T-helper 1 cell (primary cell): ENCODE data around the gene DMXL2.
"Not testable (repeated sequence)": the region's sequence is repeated elsewhere in the genome, so short reads cannot be mapped to it uniquely, and the experiment has no call there.

Experiments used
- DNase-seq, 5 donors: peaks; one replicate each; pipeline ENCODE4 v3.0.0-alpha.2; 2012 to 2020

DMXL2 gene

GRCh38 chr15:51621936-51622603 is 501 bp downstream of the DMXL2 start:
- peak in 2 of 5 donors; percentile 3 to 34 for DNase-seq

GRCh38 chr15:51621155-51621765 is 1.3 kb downstream of the DMXL2 start:
- no peak for DNase-seq

GRCh38 chr15:51620641-51621040 is 1.9 kb downstream of the DMXL2 start:
- DNase-seq, result no peak

DNA sequence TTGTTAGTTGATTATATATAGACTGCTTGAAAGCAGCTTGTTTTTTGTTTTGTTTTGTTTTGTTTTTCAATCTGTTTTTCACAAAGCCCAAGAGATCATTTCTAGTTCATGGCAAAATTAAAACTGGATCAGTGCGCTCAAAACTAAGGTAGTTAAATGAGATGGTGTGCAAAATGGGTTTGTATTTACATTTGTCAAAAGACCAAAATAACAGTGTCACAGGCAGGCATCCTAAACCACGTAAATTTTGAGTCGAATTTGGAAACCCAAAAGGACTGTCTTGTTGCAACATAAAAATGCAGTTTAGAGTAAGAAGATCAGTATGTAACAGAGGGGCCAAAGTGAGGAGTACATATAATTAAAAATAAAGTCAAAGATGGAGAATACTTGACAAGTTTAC is 2.4 kb downstream of the DMXL2 start:
- DNase-seq, result no peak

DNA sequence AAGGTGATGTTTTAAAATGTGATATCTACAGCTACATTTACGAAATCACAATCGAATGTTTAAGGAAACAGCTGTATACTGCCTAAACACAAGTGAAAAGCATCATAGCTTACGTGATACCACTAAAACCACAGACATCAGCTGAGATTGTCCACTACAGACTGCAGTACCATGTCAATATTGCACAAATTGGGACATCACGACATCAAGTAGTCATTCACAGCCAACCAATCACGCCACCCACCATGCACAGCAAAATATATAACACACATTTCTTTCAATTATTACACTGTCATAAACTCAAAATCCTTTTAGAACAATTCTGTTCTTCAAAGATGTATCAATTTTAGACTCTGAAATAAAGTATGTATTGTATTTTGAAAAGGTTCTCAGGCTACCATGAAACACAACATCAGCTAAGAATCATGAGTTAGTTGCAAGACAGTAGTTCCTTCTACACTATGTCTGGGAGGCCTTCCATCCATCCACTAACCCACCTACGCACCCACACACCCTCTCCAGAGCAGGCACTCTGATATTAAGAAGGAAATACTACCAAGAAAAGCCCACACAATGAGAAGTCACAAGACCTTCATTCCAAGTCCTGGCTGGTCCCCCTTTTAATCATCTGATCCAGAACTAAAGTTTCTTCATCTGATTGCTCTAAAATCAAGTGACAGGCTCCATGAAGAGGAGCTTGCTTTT is 3.1 kb downstream of the DMXL2 start:
- no peak for DNase-seq

DNA sequence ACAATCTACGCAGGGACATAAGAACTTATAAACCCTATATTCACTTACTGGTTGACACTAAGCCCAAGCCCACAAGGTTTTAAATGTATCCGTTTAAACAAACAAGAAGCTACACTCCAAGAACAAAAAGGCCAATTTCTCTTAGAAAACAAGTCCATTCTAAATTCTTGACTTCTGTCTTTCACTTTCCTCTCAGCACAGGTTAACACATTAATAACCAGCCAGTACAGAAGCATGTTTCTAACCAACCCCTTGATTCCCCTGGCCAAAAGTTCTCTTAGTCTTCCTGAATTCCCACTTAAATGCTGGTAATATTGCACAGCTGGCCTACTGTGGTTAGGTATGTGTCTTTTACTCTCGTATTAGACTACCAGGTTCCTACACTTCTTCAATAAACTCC is 4.7 kb downstream of the DMXL2 start:
- DNase-seq, result no peak

DNA sequence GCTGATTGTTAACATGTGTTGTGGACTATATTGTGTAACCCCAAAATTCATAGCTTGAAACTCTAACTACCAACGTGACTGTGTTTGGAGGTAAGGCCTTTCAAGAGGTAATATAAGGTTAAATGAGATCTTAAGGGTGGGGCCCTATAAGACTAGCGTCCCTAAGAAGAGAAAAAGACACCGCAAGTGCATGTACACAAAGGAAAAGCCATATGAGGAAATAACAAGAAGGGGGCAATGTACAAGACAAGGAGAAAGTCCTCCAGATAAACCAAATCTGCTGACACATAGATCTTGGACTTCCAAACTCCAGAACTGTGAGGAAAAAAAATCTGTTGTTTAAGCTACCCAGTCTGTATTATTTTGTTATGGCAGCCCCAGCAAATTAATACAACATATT is 8.6 kb downstream of the DMXL2 start:
- DNase-seq, result no peak

DNA sequence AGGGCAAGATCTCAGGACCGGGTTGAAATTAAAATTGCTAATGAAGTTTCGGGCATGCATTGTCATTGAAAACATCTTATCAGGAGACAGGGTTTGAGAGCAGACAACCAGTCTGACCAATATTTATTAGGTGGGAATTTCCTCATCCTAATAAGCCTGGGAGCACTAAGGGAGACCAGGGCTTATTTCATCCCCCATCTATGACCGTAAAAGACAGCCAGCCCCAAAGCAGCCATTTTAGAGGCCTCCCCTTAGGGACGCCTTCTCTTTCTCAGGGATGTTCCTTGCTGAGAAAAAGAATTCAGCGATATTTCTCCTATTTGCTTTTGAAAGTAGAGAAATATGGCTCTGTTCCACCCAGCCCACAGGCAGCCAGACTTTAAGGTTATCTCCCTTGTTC is 9.9 kb downstream of the DMXL2 start:
- not testable (repeated sequence) for DNase-seq

GRCh38 chr15:51603462-51603948 is 19.1 kb downstream of the DMXL2 start:
- DNase-seq, result not testable (repeated sequence)

- DNase-seq, result no peak
Measured at GRCh38 chr15:51603002-51603401, 19.6 kb downstream of the DMXL2 start.

DNA sequence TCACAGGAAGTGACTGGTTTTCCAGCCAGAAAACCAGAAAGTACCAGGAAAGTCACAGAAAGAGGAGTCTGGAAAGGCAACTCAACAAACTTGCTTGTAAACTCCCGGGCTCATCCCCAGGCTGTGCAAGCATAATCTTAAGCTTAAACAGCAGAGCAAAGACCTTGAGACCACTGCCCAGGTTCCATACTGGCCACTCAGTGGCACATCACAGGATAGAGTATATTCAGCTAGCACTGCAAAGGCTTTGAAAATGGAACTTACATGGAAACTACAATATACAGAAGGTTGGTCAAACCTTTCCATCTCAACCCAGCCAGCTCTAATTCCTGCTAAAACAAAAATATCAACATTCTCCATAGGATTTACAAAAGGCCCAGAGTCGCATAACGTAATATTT is 20.1 kb downstream of the DMXL2 start:
- no peak for DNase-seq

DNA sequence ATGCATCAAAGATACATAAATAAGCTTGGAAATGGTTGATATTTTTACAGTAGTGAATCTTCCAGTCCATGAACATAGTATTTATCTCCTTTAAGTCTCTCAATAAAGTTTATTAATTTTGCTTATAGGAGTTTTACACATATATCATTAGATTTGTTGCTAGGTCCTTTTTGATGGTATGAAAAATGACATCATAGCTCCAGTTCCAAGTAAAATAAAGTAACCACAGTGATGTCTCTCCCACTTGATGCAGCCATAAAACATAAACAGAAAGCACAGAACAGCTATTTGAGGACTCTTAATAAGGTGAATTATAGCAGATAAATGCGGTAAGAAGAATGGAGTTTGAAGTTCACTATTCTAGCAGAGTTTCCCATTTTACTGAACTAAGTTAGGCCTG is 20.8 kb downstream of the DMXL2 start:
- DNase-seq, result no peak

- no peak for DNase-seq
Measured at GRCh38 chr15:51600114-51600513, 22.5 kb downstream of the DMXL2 start.

DNA sequence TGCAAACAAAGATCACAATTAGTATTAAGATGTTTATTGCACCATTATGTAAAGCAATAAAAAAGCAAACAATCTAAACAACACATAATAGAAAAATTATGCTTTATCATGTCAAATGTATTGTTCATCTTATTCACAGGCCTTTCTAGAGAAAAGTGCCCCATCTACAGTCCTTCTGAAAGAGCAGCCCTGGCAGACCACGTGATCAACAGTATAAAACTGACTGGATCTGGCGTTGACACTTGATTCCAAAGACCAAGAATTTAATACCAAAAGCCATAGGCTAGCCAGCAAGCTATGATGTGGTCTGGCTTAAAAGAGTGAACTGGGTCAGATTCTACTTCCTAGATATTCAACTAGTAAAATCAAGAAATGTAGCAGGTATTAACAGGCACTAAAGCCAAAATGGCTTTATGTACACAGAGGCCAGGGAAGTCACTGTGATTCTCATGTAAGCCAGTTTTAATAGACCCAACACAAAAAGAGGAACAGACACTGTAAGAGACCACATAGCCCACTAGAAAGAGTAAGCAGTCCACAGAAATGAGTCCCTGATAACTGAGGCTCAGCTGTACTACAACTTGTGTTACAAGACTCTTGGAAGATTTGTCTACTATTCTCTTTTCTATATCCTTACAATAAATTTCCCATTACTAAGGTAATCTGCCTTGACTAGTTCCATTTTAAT is 32.5 kb downstream of the DMXL2 start:
- DNase-seq, result no peak

DNA sequence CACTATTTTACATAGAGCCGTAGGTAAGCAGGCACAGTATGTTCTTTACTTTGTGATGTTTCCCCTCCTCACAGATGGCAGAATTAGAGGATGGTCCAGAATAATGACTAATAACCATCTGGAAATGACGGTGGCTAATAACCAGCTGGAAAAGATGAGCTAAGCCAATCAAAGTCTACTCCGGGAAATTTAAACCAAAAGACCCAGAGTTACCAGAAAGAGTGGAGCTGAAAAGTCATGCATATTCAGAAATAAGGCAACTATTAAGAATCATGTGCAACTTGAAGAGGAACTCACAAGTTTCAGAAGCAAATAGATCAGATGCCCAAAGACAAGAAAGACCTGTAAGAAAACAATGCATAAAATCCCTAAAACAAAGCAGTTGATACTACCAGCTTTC is 33.6 kb downstream of the DMXL2 start:
- no peak for DNase-seq

DNA sequence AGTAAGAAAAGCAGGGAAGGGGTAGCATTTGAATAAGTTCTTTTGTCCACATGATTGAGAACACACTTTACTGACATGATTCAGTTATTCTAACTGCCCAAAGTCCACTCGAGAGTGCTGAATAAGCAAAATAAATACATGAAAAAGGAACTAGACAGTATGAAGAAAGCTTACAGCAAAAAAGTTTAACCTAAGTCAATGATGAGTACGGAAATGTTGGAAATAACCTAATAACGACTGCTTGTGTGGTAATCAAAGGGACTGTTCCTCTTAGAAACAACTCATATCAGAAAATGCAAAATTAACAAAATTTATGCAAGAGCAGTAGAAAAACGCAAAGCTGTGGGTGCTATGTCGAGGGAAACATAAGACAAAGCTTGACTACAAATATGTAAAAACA is 36.6 kb downstream of the DMXL2 start:
- no peak for DNase-seq

DNA sequence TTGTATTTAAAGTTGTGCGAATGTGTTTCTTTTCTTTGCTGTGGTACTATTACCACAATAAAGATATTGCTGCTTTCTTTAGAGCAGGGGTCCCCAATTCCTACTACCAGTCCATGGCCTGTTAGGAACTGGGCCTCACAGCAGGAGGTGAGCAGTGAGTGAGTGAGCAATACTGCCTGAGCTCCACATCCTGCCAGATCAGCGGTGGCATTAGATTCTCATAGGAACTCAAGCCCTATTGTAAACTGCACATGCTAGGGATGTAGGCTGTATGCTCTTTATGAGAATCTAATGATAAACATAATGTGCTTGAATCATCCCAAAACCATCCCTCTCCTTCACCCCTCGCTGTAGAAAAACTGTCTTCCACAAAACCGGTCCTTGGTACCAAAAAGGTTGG is 41.6 kb downstream of the DMXL2 start:
- DNase-seq, result no peak

DNA sequence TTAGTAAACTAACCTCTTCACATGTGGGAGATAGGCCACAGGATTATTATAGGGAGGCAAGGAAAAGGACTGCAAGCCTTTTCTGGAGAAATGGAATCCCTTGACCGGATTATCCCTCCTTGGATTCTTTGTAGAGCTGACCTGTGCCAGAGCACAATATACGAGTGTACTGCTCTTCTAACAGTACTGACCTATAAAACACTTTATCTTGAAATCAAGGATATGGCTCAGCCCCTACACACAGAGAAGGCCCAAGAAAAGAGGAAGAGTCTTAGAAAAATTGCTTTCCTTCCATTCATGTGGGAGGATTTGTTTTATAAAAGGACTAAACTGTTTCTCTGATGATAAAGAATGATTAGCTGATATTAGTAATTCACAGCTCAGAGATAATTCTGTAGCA is 42.2 kb downstream of the DMXL2 start:
- no peak for DNase-seq

DNA sequence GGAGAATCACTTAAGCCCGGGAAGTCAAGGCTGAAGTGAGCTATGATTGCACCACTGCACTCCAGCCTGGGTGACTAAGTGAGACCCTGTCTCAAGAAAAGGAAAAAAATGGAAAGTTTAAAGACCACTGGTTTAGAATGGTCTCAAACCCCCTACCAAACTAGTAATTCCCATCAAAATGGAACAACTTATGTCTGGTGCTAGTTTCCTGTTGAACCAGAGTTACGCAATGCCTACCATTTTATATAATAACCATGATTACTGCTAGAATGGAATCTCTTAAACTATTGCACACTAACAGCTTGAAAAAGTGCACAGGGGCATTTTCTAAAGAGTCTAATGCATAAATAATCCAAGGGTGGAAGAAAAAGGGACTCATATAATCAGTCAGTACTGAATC is 43.6 kb downstream of the DMXL2 start:
- DNase-seq, result no peak

DNA sequence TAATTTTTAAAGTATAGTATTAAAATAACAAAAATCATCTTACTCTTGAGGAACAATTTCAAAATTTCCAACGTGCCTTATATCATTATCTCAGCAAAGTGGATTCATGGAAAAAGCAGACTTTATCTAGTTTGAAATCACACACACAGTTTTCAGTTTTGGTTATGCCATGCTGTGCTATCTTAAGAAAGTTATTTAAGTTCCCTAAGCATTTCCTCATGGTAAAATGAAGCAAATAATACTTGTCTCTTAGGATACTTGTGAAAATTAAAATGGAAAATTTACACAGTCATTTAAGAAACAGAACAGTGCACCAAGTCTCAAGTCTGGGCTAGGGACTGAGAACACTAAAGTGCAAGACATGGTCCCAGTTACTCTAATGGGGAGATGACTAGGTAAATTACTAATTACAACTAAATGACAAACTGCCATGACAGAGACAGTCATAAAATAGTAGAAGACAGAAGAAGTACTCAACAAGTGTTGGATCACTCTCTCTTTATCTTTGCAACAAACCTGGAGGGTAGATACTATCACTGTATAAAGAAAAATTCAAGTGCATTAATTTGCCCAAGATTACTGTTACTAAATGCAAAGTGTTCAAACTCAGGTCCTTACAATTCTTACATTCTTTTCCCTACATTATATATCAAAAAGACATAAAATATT is 44.8 kb downstream of the DMXL2 start:
- DNase-seq, result no peak

- no peak for DNase-seq
Measured at GRCh38 chr15:51576911-51577500, 45.6 kb downstream of the DMXL2 start.

GRCh38 chr15:51576286-51576850 is 46.2 kb downstream of the DMXL2 start:
- no peak for DNase-seq
